ENCODE measurements around the gene TP53INP2.

The TP53INP2 gene

DNA sequence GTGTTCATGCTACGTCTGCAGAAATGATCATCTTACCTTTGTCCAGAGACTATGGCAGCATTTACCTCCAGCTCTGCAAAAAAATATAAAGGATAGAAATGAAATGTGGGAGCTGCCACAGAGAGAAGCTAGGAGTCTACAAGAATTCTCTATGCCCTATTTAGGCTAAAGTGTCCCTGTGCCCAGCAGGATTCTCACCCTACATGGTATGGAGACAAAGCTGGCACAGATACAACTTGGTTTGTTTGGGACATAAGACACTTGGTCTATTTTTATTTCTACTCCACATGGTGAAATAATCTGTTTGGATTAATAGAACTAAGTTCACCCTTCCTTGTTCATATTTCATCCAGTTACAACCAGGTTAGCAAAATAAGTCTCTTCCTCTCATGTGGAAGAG lies 28.4 kb downstream of the TP53INP2 start:
- Mint-ChIP-seq H3K4me1 (no peaks in the 10 kb centered on the region), H3K4me3 (no peak overlapping the region), H3K36me3 (ENCODE audit: low read depth) (peaks cover 37% of the 10 kb centered on the region), H3K27me3 (ENCODE audit: low read depth, poor library complexity) (no peaks in the 10 kb centered on the region), H3K27ac (no peak overlapping the region), H3K9me3 (no peaks in the 10 kb centered on the region)
- DNase-seq, result no peak
- TF ChIP-seq, protein P1, sequence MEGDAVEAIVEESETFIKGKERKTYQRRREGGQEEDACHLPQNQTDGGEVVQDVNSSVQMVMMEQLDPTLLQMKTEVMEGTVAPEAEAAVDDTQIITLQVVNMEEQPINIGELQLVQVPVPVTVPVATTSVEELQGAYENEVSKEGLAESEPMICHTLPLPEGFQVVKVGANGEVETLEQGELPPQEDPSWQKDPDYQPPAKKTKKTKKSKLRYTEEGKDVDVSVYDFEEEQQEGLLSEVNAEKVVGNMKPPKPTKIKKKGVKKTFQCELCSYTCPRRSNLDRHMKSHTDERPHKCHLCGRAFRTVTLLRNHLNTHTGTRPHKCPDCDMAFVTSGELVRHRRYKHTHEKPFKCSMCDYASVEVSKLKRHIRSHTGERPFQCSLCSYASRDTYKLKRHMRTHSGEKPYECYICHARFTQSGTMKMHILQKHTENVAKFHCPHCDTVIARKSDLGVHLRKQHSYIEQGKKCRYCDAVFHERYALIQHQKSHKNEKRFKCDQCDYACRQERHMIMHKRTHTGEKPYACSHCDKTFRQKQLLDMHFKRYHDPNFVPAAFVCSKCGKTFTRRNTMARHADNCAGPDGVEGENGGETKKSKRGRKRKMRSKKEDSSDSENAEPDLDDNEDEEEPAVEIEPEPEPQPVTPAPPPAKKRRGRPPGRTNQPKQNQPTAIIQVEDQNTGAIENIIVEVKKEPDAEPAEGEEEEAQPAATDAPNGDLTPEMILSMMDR (IDR thresholded peaks at IDR 0.05), result no peak

DNA sequence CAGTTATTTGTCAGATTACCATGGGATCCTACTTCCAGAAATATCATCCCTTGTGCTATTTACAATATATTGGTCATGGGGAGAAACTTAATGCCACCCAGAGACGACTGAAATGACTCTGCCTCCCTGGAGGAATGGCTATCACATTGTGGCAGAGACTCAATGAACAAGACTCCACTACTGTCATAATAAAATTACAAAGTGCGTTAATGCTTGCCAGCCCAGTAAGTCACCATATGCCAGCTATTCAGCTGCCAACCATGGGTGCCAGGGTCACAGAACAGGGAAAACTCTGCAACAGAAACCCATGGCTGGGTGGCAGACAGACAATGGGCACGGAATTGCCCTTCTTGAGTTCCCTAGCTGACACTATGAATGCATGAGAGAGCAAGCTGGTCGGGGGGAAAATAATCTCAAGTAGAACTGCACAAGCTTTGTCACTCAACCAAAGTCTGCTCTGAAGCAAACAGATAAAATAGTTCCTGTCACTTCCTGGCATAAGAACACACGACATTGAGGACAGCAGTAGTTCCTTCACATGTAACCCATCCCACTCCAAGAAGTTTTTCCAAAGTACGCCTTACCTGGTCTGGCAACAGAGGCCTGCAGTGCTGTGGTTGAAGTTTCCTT lies 32.1 kb downstream of the TP53INP2 start:
- Mint-ChIP-seq H3K9me3 (no peaks in the 10 kb centered on the region), H3K27ac (no peak overlapping the region), H3K4me1 (no peaks in the 10 kb centered on the region), H3K36me3 (ENCODE audit: low read depth) (peaks cover 42% of the 10 kb centered on the region), H3K4me3 (no peak overlapping the region), H3K27me3 (ENCODE audit: low read depth, poor library complexity) (no peaks in the 10 kb centered on the region)
- DNase-seq, result no peak
- TF ChIP-seq, protein P1 (IDR thresholded peaks at IDR 0.05), result no peak

DNA sequence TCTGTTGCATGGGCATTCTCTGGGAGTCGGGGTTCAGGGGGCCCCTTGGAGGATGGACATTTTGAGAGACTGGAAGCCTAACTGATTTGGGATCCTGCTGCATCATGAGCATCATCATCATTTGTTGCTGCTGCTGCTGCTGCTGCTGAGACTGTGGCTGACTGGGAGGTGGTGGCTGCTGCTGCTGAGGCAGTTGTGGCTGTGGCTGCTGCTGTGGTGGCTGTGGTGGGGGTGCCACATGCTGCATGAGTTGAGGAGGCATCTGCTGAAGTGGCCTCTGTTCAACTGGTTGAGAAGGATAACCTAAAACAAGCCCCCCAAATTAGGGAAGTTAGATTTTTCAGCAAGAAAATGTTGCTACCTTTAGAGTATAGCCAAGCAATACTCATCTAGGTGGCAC lies 38.9 kb downstream of the TP53INP2 start:
- Mint-ChIP-seq H3K4me3 (no peak overlapping the region), H3K27ac (no peak overlapping the region), H3K36me3 (ENCODE audit: low read depth) (peaks cover 54% of the 10 kb centered on the region), H3K4me1 (no peaks in the 10 kb centered on the region), H3K9me3 (no peaks in the 10 kb centered on the region), H3K27me3 (ENCODE audit: low read depth, poor library complexity) (no peaks in the 10 kb centered on the region)
- TF ChIP-seq, protein P1 (IDR thresholded peaks at IDR 0.05), result no peak
- DNase-seq, result no peak

DNA sequence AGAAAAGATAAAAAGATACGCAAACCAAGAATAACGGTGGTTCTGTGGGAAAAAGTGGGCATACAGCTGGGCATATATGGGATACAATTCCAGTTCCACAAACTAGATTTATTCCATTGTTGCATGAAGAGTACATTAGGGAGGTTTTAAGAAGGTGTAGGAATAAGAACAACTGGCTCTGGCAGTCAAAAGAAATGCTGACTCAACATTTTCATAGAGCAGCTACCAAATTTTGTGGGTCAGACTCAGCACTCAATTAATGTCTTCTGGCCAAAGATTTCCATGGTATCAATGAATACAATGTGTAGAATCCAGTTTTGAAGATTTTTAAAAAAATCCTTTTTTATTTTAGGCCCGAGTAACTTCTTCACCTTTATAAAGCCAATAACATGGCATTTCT lies 40.2 kb downstream of the TP53INP2 start:
- no peak for DNase-seq
- Mint-ChIP-seq H3K4me1 (no peaks in the 10 kb centered on the region), H3K27ac (no peak overlapping the region), H3K9me3 (no peaks in the 10 kb centered on the region), H3K27me3 (ENCODE audit: low read depth, poor library complexity) (no peaks in the 10 kb centered on the region), H3K4me3 (no peak overlapping the region), H3K36me3 (ENCODE audit: low read depth) (peaks cover 59% of the 10 kb centered on the region)
- TF ChIP-seq, protein P1 (IDR thresholded peaks at IDR 0.05), result no peak

DNA sequence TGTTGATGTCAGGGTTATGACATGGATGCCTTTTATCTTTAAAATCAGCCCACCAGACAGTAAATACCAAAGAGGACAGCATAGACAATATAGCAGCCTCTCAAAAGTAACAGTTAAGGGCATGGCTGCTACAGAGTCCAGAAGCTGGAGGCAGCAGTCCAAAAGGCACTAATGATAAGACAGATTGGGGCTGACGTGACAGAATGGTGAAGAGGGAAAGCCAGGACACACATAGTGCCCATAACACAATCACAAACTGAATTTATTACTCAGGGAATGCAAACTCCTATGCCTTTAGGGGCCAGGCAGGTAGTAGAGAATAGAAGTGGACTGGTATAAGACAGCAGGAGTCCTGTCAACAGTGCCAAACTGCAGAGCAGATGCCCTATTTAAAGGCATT lies 40.7 kb downstream of the TP53INP2 start:
- no peak overlapping the region for H3K27ac Mint-ChIP-seq
- H3K4me3 Mint-ChIP-seq, result no peak overlapping the region
- no peak for DNase-seq
- no peaks in the 10 kb centered on the region for H3K9me3 Mint-ChIP-seq
- no peaks in the 10 kb centered on the region for H3K27me3 Mint-ChIP-seq (ENCODE audit: low read depth, poor library complexity)
- TF ChIP-seq, protein P1 (IDR thresholded peaks at IDR 0.05), result no peak
- H3K36me3 Mint-ChIP-seq (ENCODE audit: low read depth), result peaks cover 64% of the 10 kb centered on the region
- H3K4me1 Mint-ChIP-seq, result no peaks in the 10 kb centered on the region

DNA sequence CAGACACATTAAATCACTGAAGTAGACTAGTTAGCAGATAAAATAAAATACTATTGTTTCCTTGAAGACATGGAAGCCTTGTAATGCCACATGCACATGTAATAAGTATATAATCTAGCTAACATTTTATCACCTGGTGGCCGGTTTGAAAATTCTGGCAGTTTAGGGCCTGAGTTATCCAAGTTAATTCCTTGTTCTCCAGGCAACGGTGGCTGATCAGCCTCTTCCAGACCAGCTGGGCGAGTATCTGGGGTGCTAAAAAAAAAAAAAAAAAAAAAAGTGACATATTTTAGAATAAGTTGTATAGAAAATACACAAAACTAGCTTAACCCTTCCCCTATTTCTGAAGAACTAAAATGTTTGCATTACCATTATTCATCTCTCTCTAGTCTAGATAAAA lies 42.5 kb downstream of the TP53INP2 start:
- Mint-ChIP-seq H3K4me3 (no peak overlapping the region), H3K27me3 (ENCODE audit: low read depth, poor library complexity) (no peaks in the 10 kb centered on the region), H3K36me3 (ENCODE audit: low read depth) (peaks cover 54% of the 10 kb centered on the region), H3K27ac (no peak overlapping the region), H3K4me1 (no peaks in the 10 kb centered on the region), H3K9me3 (no peaks in the 10 kb centered on the region)
- DNase-seq, result no peak
- TF ChIP-seq, protein P1 (IDR thresholded peaks at IDR 0.05), result no peak

All from nephron progenitor cell (in vitro differentiated cells).